ENCODE results near the gene NNAT.
"Not testable (repeated sequence)": the region's sequence is repeated elsewhere in the genome, so short reads cannot be mapped to it uniquely, and the experiment has no call there.

NNAT gene

DNA sequence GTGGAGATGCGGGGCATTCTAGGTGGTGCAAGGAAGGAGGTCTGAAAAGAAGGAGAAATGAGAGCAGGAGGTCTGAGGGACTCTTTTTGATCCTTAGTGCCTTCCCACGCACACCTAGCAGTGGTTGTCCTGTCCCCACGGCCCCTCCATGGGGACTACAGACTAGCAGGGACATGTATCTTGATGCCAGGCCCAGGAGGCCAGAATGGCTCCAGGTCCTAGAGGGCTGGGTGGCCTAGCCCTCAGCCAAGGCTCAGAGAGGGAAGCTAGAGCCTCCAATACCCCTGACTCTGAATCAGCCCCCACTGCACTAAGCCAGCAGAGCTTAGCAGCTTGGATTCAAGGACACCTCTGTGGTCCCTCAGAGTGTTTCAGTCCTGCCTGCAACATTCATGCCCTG is 23.3 kb downstream of the NNAT start:
- DNase-seq = peak; percentile 17
- TF ChIP-seq, protein P1, sequence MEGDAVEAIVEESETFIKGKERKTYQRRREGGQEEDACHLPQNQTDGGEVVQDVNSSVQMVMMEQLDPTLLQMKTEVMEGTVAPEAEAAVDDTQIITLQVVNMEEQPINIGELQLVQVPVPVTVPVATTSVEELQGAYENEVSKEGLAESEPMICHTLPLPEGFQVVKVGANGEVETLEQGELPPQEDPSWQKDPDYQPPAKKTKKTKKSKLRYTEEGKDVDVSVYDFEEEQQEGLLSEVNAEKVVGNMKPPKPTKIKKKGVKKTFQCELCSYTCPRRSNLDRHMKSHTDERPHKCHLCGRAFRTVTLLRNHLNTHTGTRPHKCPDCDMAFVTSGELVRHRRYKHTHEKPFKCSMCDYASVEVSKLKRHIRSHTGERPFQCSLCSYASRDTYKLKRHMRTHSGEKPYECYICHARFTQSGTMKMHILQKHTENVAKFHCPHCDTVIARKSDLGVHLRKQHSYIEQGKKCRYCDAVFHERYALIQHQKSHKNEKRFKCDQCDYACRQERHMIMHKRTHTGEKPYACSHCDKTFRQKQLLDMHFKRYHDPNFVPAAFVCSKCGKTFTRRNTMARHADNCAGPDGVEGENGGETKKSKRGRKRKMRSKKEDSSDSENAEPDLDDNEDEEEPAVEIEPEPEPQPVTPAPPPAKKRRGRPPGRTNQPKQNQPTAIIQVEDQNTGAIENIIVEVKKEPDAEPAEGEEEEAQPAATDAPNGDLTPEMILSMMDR (IDR thresholded peaks at IDR 0.05; ENCODE audit: low read depth, low read length) = no peak
- no peaks in the 10 kb centered on the region for H3K36me3 ChIP-seq
- H3K9me3 ChIP-seq (ENCODE audit: severe bottlenecking) = no peaks in the 10 kb centered on the region
- H3K4me3 ChIP-seq (ENCODE audit: low read depth, low read length) = no peak overlapping the region
- no peak overlapping the region for H3K27ac ChIP-seq
- H3K27me3 ChIP-seq (ENCODE audit: insufficient read depth, low read depth, severe bottlenecking) = no peaks in the 10 kb centered on the region

DNA sequence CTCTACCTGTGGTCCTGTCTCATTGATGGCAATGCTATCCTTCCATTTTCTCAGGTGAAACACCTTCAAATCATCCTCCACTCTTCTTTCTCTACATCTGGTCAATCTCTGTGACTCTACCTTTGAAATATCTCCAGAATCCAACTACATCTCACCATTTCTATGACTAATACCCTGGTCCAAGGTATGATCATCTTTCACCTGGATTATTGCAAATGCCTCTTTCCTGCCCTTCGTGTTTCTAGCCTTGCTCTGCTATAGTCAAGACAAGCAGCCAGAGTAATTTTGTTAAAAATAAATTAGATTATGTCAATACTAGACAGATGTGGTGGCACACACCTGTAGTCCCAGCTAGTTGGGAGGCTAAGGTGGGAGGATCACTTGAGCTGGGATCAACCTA is 24.5 kb downstream of the NNAT start:
- no peak overlapping the region for H3K4me3 ChIP-seq (ENCODE audit: low read depth, low read length)
- H3K36me3 ChIP-seq = no peaks in the 10 kb centered on the region
- no peak for DNase-seq
- H3K9me3 ChIP-seq (ENCODE audit: severe bottlenecking) = no peaks in the 10 kb centered on the region
- TF ChIP-seq, protein P1 (IDR thresholded peaks at IDR 0.05; ENCODE audit: low read depth, low read length) = no peak
- no peaks in the 10 kb centered on the region for H3K27me3 ChIP-seq (ENCODE audit: insufficient read depth, low read depth, severe bottlenecking)
- H3K27ac ChIP-seq = no peak overlapping the region

DNA sequence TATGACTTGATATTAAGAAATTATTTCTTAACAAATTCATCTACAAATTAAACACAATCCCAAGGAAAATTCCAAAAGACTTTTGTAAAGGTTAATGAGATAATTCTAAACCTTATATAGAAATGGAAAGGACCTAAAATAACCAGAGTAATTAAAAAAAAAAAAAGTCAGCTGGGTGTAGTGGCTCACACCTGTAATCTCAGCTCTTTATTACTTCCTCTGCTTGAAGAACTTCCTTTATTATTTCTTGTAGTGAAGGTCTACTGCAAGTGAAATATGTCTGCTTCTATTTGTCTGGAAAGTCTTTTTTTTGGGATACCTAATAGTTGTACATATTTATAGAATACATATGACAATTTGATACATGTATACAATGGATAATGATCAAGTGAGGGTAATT is 26.9 kb downstream of the NNAT start:
- Histone ChIP-seq H3K36me3 (no peaks in the 10 kb centered on the region), H3K27ac (no peak overlapping the region), H3K4me3 (ENCODE audit: low read depth, low read length) (no peak overlapping the region), H3K9me3 (ENCODE audit: severe bottlenecking) (no peaks in the 10 kb centered on the region), H3K27me3 (ENCODE audit: insufficient read depth, low read depth, severe bottlenecking) (no peaks in the 10 kb centered on the region)
- TF ChIP-seq, protein P1 (IDR thresholded peaks at IDR 0.05; ENCODE audit: low read depth, low read length) = no peak
- DNase-seq = no peak

DNA sequence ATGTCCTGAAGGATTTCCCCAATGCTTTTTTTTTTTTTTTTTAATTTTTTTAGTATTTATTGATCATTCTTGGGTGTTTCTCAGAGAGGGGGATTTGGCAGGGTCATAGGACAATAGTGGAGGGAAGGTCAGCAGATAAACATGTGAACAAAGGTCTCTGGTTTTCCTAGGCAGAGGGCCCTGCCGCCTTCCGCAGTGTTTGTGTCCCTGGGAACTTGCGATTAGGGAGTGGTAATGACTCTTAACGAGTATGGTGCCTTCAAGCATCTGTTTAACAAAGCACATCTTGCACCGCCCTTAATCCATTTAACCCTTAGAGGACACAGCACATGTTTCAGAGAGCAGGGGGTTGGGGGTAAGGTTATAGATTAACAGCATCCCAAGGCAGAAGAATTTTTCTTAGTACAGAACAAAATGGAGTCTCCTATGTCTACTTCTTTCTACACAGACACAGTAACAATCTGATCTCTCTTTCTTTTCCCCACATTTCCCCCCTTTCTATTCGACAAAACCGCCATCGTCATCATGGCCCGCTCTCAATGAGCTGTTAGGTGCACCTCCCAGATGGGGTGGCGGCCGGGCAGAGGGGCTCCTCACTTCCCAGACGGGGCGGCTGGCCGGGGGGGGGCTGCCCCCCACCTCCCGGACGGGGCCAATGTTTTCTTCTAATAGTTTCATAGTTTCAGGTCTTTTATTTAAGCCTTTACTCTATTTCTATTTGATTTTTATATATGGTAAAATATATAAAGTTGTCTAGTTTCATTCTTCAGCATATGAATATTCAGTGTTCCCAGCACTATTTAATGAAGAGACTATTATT is 29.3 kb downstream of the NNAT start:
- not testable (repeated sequence) for H3K27me3 ChIP-seq (ENCODE audit: insufficient read depth, low read depth, severe bottlenecking); H3K4me3 ChIP-seq (ENCODE audit: low read depth, low read length); H3K36me3 ChIP-seq; H3K9me3 ChIP-seq (ENCODE audit: severe bottlenecking); DNase-seq
- peak overlapping the region; percentile 58 for H3K27ac ChIP-seq

DNA sequence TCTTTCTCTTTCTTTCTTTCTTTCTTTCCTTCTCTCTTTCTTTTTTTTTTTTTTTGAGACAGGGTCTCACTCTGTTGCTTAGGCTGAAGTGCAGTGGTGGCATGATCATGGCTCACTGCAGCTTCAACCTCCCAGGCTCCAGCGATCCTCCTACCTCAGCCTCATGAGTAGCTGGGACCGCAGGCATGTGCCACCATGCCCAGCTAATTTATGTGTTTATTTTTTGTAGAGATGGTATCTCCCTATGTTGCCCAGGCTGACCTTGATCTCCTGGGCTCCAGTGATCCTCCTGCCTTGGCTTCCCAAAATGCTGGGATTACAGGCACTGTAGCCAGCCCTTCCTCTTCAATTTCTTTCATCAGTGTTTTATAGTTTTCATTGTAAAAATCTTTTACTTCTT is 30.6 kb downstream of the NNAT start:
- DNase-seq; H3K36me3 ChIP-seq; H3K9me3 ChIP-seq (ENCODE audit: severe bottlenecking); H3K27me3 ChIP-seq (ENCODE audit: insufficient read depth, low read depth, severe bottlenecking); H3K4me3 ChIP-seq (ENCODE audit: low read depth, low read length); H3K27ac ChIP-seq: not testable (repeated sequence)

DNA sequence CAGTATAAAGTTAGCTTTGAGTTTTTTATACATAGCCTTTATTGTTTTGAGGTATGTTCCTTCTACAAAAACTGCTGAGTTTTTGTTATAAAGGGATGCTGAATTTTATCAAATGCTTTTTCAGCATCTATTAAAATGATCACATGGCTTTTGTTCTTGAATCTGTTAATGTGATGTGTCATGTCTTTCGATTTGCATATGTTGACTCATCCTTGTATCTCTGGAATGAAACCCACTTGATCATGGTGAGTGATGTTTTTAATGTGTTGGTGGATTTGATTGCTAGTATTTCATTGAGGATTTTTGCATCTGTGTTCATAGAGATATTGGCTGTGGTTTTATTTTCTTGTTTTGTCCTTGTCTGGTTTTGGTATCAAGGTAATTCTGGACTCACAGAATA is 31.4 kb downstream of the NNAT start:
- H3K27ac ChIP-seq = no peak overlapping the region
- TF ChIP-seq, protein P1 (IDR thresholded peaks at IDR 0.05; ENCODE audit: low read depth, low read length) = no peak
- DNase-seq = no peak
- no peaks in the 10 kb centered on the region for H3K36me3 ChIP-seq
- H3K9me3 ChIP-seq (ENCODE audit: severe bottlenecking) = no peaks in the 10 kb centered on the region
- H3K4me3 ChIP-seq (ENCODE audit: low read depth, low read length) = no peak overlapping the region
- H3K27me3 ChIP-seq (ENCODE audit: insufficient read depth, low read depth, severe bottlenecking) = no peaks in the 10 kb centered on the region

DNA sequence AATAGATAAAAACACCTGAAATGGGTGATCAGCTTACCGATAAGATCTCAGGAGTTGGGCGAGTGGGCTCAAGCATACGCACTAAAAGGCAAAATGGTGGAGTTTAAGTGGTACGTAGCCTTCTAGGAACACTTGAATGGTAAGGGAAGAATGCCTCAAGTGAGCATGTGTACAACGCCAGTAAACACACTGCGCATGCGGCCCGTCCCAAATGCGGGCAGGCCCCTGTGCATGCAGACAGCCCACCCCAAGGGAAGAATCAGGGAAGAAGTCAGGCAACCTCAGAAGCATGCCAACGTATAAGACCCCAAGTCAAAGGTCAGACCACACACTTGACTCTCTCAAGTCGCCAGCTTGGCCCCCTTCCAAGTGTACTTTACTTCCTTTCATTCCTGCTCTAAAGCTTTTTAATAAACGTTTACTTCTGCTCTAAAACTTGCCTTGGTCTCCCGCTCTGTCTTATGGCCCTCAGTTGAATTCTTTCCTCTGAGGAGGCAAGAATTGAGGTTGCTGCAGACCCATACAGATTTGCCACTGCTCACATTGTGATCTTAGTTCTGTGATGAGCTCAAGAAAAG is 33.8 kb downstream of the NNAT start:
- DNase-seq; H3K36me3 ChIP-seq; H3K27me3 ChIP-seq (ENCODE audit: insufficient read depth, low read depth, severe bottlenecking): not testable (repeated sequence)

More for the DNA sequence above, 33.8 kb downstream of the NNAT start:
- not testable (repeated sequence) for H3K4me3 ChIP-seq (ENCODE audit: low read depth, low read length); H3K9me3 ChIP-seq (ENCODE audit: severe bottlenecking); H3K27ac ChIP-seq

Data from WERI-Rb-1 (cell line).